Lung (tissue), 12 donors: ENCODE results near the gene FAM78A. TPM values are rescaled to one million over a fixed set of nuclear protein-coding genes. Genes with fewer than 3 reads are reported as not detected.
A peak's percentile ranks its signal among the peaks of the same experiment; 100 is the strongest.
"Not testable (repeated sequence)": the region's sequence is repeated elsewhere in the genome, so short reads cannot be mapped to it uniquely, and the experiment has no call there.

Experiments
- ATAC-seq: fragments of 200-7000 bp; cut with Tn5 transposase; one replicate; pipeline ENCODE4 v1.9.1; 2020; ENCODE audit warnings: moderate number of reproducible peaks; ENCODE audit not compliant: insufficient read depth, low FRiP score
- DNase-seq, 3 donors: peaks; one replicate each; pipeline ENCODE4 v3.0.0-alpha.2; 2013 to 2017
- H3K27ac ChIP-seq, 2 donors: one replicate each; pipeline ENCODE4 v1.5.1; 2013; ENCODE audit warnings: mild to moderate bottlenecking in 2 of 2, moderate library complexity in 2 of 2, control low read depth in 1 of 2, inconsistent platforms in 1 of 2, low read depth in 1 of 2, low read length in 1 of 2
- H3K27me3 ChIP-seq, 3 donors: one replicate each; pipeline ENCODE4 v1.5.1; 2013; ENCODE audit warnings: low read length in 2 of 3; ENCODE audit not compliant: control insufficient read depth in 3 of 3, insufficient read depth in 3 of 3
- H3K36me3 ChIP-seq, 4 donors: one replicate each; pipeline ENCODE4 v1.5.1; 2013; ENCODE audit warnings: low read length in 4 of 4, mild to moderate bottlenecking in 1 of 4, moderate library complexity in 1 of 4; ENCODE audit not compliant: control insufficient read depth in 4 of 4, insufficient read depth in 4 of 4
- H3K4me1 ChIP-seq, 5 donors: one replicate each; pipeline ENCODE4 v1.5.1; 2013; ENCODE audit warnings: low read length in 5 of 5, mild to moderate bottlenecking in 2 of 5, moderate library complexity in 1 of 5; ENCODE audit not compliant: control insufficient read depth in 5 of 5, insufficient read depth in 5 of 5
- H3K4me3 ChIP-seq: one replicate; pipeline ENCODE4 v1.5.1; 2013; ENCODE audit warnings: mild to moderate bottlenecking, control low read depth, moderate library complexity
- H3K9ac ChIP-seq, 2 donors: one replicate each; pipeline ENCODE4 v1.5.1; 2013; ENCODE audit warnings: low read length in 2 of 2, control low read depth in 1 of 2; ENCODE audit not compliant: insufficient read depth in 1 of 2
- H3K9me3 ChIP-seq, 4 donors: one replicate each; pipeline ENCODE4 v1.5.1; 2013; ENCODE audit warnings: low read length in 3 of 4, mild to moderate bottlenecking in 1 of 4, moderate library complexity in 1 of 4; ENCODE audit not compliant: control insufficient read depth in 4 of 4, insufficient read depth in 3 of 4
- WGBS, 2 donors: extraction: QIAGEN DNeasy Blood & Tissue Kit; methylation state at CpG; one replicate each; pipeline ENCODE4 v1.1.7; 2013; 5-methylcytosine and 5-hydroxymethylcytosine counted together
- polyA plus RNA-seq, 2 donors: library from polyadenylated mRNA; stranded (reverse); fragments of 200-250 nt; gene quantifications; one replicate each; pipeline ENCODE4 v1.2.1, GENCODE V29; 2013
- total RNA-seq, 2 donors: library from RNA; depleted of rRNA in 1 of 2; stranded (reverse); fragments of >200 nt in 1 of 2; gene quantifications; one replicate each; pipeline ENCODE4 v1.2.1, GENCODE V29; 2014 to 2021
- TF ChIP-seq, protein P1 (sequence below): IDR thresholded peaks from 2 replicates; pipeline ENCODE4 v1.5.1; 2012; ENCODE audit warnings: mild to moderate bottlenecking; ENCODE audit errors: control extremely low read depth, extremely low read depth
- donor health status: control.
- donor health status: control.
- donor health status: Bipolar disorder and iron deficiency.
- donor health status: healthy.
- donor health status: DM: yes; HTN: yes; CAD: no.

The FAM78A gene
- total and polyA plus RNA-seq, 4 donors: 5.4 to 10.8 (median 7.8) TPM

DNA sequence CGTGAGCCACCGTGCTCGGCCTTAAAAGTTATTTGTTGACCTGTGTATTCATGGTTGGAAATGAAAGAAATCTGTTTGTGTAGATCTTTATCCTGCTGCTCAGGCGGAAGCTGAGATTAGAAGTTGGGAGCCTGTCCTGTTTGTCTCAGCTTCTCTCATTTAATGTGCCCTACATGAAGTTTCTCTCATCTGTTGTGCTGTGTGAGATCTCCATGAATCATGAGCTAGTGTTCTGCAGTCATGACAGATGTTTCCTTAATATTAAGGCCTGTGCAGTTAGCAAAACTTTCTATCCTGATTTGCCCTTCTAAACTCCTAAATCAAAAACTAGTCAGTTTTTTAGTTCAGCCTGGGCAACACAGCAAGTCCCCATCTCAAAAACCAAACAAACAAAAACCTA, 59.5 kb downstream of the FAM78A start:
- Histone ChIP-seq H3K4me3 (no peak overlapping the region), H3K9ac (no peak overlapping the region), H3K27me3 (no peaks in the 10 kb centered on the region), H3K4me1 (no peaks in the 10 kb centered on the region), H3K9me3 (peaks cover 0 to 4% (median 0%) of the 10 kb centered on the region in 4 donors), H3K27ac (no peak overlapping the region), H3K36me3 (peaks cover 0 to 12% (median 5%) of the 10 kb centered on the region in 4 donors)
- ATAC-seq (no peak), DNase-seq (no peak)
- 69 to 72% methylated on average over 4 of the region's 4 CpGs for WGBS, 2 donors
- TF ChIP-seq, protein P1, sequence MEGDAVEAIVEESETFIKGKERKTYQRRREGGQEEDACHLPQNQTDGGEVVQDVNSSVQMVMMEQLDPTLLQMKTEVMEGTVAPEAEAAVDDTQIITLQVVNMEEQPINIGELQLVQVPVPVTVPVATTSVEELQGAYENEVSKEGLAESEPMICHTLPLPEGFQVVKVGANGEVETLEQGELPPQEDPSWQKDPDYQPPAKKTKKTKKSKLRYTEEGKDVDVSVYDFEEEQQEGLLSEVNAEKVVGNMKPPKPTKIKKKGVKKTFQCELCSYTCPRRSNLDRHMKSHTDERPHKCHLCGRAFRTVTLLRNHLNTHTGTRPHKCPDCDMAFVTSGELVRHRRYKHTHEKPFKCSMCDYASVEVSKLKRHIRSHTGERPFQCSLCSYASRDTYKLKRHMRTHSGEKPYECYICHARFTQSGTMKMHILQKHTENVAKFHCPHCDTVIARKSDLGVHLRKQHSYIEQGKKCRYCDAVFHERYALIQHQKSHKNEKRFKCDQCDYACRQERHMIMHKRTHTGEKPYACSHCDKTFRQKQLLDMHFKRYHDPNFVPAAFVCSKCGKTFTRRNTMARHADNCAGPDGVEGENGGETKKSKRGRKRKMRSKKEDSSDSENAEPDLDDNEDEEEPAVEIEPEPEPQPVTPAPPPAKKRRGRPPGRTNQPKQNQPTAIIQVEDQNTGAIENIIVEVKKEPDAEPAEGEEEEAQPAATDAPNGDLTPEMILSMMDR: no peak

DNA sequence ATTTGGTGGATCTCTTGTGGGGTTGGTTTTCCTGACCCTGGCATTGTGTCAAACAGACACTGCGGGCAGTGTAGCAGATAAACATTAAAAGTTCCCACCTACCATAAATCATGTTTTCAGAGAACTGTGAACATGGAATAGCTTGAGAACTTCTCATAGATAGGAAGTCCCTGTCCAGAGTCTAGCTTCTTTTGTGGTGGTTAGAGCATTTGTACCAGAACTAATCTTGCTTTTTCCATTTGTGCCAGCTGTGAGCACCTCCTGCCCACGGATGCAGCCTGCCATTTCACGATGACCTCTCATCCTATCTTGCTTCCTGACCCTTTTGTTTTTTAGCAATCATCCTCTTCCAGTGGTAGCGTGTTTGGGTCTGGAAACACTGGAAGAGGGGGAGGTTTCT, 61.4 kb downstream of the FAM78A start:
- Histone ChIP-seq H3K27me3 (no peaks in the 10 kb centered on the region), H3K27ac (no peak overlapping the region), H3K4me1 (no peaks in the 10 kb centered on the region), H3K4me3 (no peak overlapping the region), H3K36me3 (peaks cover 0 to 12% (median 7%) of the 10 kb centered on the region in 4 donors), H3K9ac (no peak overlapping the region), H3K9me3 (peaks cover 0 to 7% (median 0%) of the 10 kb centered on the region in 4 donors)
- WGBS, 2 donors: 51 to 60% methylated on average over 4 of the region's 4 CpGs
- DNase-seq: no peak
- no peak for ATAC-seq
- TF ChIP-seq, protein P1: no peak

DNA sequence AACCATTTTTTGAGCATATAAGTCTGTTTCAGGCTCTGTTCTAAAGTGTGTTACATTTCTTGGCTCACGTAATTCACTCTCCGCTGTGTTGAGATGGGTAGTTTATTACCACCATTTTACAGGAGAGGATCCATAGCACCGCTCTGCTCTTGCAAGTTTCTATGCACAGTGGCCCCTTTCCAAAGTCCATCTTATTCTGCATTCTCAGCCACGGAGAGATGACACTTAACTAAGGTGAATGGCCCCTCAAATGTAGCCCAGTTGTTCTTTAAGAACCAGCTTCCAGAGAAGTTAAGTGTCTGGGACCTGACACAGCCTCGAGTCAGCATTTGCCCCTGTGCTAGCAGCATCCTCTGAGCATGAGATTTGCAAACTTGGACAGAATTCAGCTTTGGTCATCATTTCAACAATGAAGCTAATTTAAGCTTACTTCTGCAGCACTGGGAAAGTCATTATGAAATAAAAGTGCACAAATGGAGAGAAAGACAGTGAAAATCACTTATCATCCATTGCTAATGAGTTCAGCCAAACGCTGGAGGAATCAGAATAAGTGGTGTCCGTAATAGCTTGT, 61.9 kb downstream of the FAM78A start:
- Histone ChIP-seq H3K27me3 (no peaks in the 10 kb centered on the region), H3K9me3 (peaks cover 0 to 7% (median 0%) of the 10 kb centered on the region in 4 donors), H3K9ac (no peak overlapping the region), H3K36me3 (peaks cover 0 to 10% (median 4%) of the 10 kb centered on the region in 4 donors), H3K4me3 (no peak overlapping the region), H3K27ac (no peak overlapping the region), H3K4me1 (no peaks in the 10 kb centered on the region)
- no peak for ATAC-seq
- peak in 1 of 3 donors; percentile 60 for DNase-seq
- 67 to 69% methylated on average over 7 of the region's 7 CpGs for WGBS, 2 donors
- TF ChIP-seq, protein P1: no peak

DNA sequence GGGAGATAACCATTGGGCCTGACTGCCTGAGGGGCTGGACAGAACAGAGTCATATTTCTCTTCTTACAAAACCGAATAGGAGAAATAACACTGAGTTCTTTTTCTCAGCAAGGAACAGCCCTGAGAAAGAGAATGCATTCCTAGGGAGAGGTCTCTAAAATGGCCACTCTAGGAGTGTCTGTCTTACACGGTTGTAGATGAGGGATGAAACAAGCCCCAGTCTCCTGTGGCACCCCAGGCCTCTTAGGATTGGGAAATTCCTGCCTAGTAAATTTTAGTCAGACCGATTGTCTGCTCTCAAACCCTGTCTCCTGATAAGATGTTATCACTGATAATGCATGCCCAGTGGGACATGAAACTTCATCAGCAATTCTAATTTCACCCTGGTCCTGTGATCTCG, 64.4 kb downstream of the FAM78A start:
- WGBS, 2 donors: 90 to 94% methylated on average over 4 of the region's 4 CpGs
- not testable (repeated sequence) for H3K27ac ChIP-seq, ATAC-seq, H3K4me1 ChIP-seq, H3K9ac ChIP-seq, H3K4me3 ChIP-seq, H3K9me3 ChIP-seq, DNase-seq, H3K27me3 ChIP-seq
- H3K36me3 ChIP-seq: peaks cover 0 to 12% (median 6%) of the 10 kb centered on the region in 4 donors

Other genes with a start within 250 kb of the FAM78A start
- gene AIF1L, start 180.0 kb downstream of the FAM78A start, total RNA-seq: 10 to 100 TPM in 1 of 2 donors, 1 to 10 TPM in 1; 9.3 to 16.5 TPM
- 1 to 10 TPM; 3.2 to 4.5 TPM for gene AIF1L, start 180.0 kb downstream of the FAM78A start, polyA plus RNA-seq
- 10 to 100 TPM; 48.0 to 60.7 TPM for gene NUP214, start 150.9 kb downstream of the FAM78A start, total RNA-seq
- 10 to 100 TPM; 23.5 to 27.5 TPM for gene NUP214, start 150.9 kb downstream of the FAM78A start, polyA plus RNA-seq
- 1 to 10 TPM; 1.2 to 1.8 TPM for gene PLPP7, start 13.2 kb upstream of the FAM78A start, total RNA-seq
- gene PLPP7, start 13.2 kb upstream of the FAM78A start, polyA plus RNA-seq: under 1 TPM; 0.79 to 0.90 TPM
- gene PRRC2B, start 117.6 kb upstream of the FAM78A start, total RNA-seq: 100 to 1,000 TPM; 124 to 171 TPM
- gene PRRC2B, start 117.6 kb upstream of the FAM78A start, polyA plus RNA-seq: 10 to 100 TPM; 39.4 to 59.0 TPM
- gene POMT1, start 226.4 kb upstream of the FAM78A start, total RNA-seq: 10 to 100 TPM; 24.9 to 28.3 TPM
- 10 to 100 TPM; 11.9 to 21.2 TPM for gene POMT1, start 226.4 kb upstream of the FAM78A start, polyA plus RNA-seq